ENCODE results near the gene SPATA16.

SPATA16 gene

GRCh38 chr3:172938788-172939187, 202.2 kb downstream of the SPATA16 start:
- no peak overlapping the region for H3K9ac ChIP-seq
- H3K27ac ChIP-seq: no peak overlapping the region
- no peaks in the 10 kb centered on the region for H3K9me3 ChIP-seq (ENCODE audit: control insufficient read depth, low read length)
- no peaks in the 10 kb centered on the region for H3K27me3 ChIP-seq (ENCODE audit: control insufficient read depth, insufficient read depth, low read length)
- no peak overlapping the region for H3K4me2 ChIP-seq (ENCODE audit: low read length)
- no peaks in the 10 kb centered on the region for H3K4me1 ChIP-seq
- no peak overlapping the region for H2AFZ ChIP-seq
- no peak for TF ChIP-seq CTCF (IDR thresholded peaks at IDR 0.05)
- H3K4me3 ChIP-seq (ENCODE audit: low read depth, low read length): no peak overlapping the region
- no peaks in the 10 kb centered on the region for H3K79me2 ChIP-seq
- H3K36me3 ChIP-seq (ENCODE audit: control insufficient read depth, insufficient read depth, low read length): no peaks in the 10 kb centered on the region

GRCh38 chr3:172931746-172932285, 209.2 kb downstream of the SPATA16 start:
- no peak overlapping the region for H3K27ac ChIP-seq
- no peaks in the 10 kb centered on the region for H3K79me2 ChIP-seq
- H3K4me3 ChIP-seq (ENCODE audit: low read depth, low read length): no peak overlapping the region
- no peak overlapping the region for H2AFZ ChIP-seq
- no peaks in the 10 kb centered on the region for H3K36me3 ChIP-seq (ENCODE audit: control insufficient read depth, insufficient read depth, low read length)
- no peak for TF ChIP-seq CTCF (IDR thresholded peaks at IDR 0.05)
- no peak overlapping the region for H3K9ac ChIP-seq
- no peak overlapping the region for H3K4me2 ChIP-seq (ENCODE audit: low read length)
- H3K9me3 ChIP-seq (ENCODE audit: control insufficient read depth, low read length): no peaks in the 10 kb centered on the region
- no peaks in the 10 kb centered on the region for H3K4me1 ChIP-seq
- no peaks in the 10 kb centered on the region for H3K27me3 ChIP-seq (ENCODE audit: control insufficient read depth, insufficient read depth, low read length)

GRCh38 chr3:172929451-172929850, 211.6 kb downstream of the SPATA16 start:
- no peak for TF ChIP-seq CTCF (IDR thresholded peaks at IDR 0.05)
- H3K4me2 ChIP-seq (ENCODE audit: low read length): no peak overlapping the region
- no peak overlapping the region for H3K27ac ChIP-seq
- H3K4me1 ChIP-seq: no peaks in the 10 kb centered on the region
- no peaks in the 10 kb centered on the region for H3K36me3 ChIP-seq (ENCODE audit: control insufficient read depth, insufficient read depth, low read length)
- no peak overlapping the region for H2AFZ ChIP-seq
- H3K79me2 ChIP-seq: no peaks in the 10 kb centered on the region
- no peaks in the 10 kb centered on the region for H3K27me3 ChIP-seq (ENCODE audit: control insufficient read depth, insufficient read depth, low read length)
- no peak overlapping the region for H3K9ac ChIP-seq
- H3K4me3 ChIP-seq (ENCODE audit: low read depth, low read length): no peak overlapping the region
- no peaks in the 10 kb centered on the region for H3K9me3 ChIP-seq (ENCODE audit: control insufficient read depth, low read length)

- no peaks in the 10 kb centered on the region for H3K36me3 ChIP-seq (ENCODE audit: control insufficient read depth, insufficient read depth, low read length)
- H3K4me2 ChIP-seq (ENCODE audit: low read length): no peak overlapping the region
- H3K27ac ChIP-seq: no peak overlapping the region
- no peaks in the 10 kb centered on the region for H3K27me3 ChIP-seq (ENCODE audit: control insufficient read depth, insufficient read depth, low read length)
- no peaks in the 10 kb centered on the region for H3K4me1 ChIP-seq
- no peak overlapping the region for H3K4me3 ChIP-seq (ENCODE audit: low read depth, low read length)
- no peak overlapping the region for H3K9ac ChIP-seq
- H2AFZ ChIP-seq: no peak overlapping the region
- TF ChIP-seq CTCF (IDR thresholded peaks at IDR 0.05): no peak
- no peaks in the 10 kb centered on the region for H3K79me2 ChIP-seq
- no peaks in the 10 kb centered on the region for H3K9me3 ChIP-seq (ENCODE audit: control insufficient read depth, low read length)
Observed at GRCh38 chr3:172924546-172924945, 216.5 kb downstream of the SPATA16 start.

- Histone ChIP-seq H3K27ac (no peak overlapping the region), H3K79me2 (no peaks in the 10 kb centered on the region), H3K36me3 (ENCODE audit: control insufficient read depth, insufficient read depth, low read length) (no peaks in the 10 kb centered on the region), H3K9me3 (ENCODE audit: control insufficient read depth, low read length) (no peaks in the 10 kb centered on the region), H3K4me3 (ENCODE audit: low read depth, low read length) (no peak overlapping the region), H3K9ac (no peak overlapping the region), H3K4me2 (ENCODE audit: low read length) (no peak overlapping the region), H3K4me1 (no peaks in the 10 kb centered on the region), H2AFZ (no peak overlapping the region), H3K27me3 (ENCODE audit: control insufficient read depth, insufficient read depth, low read length) (no peaks in the 10 kb centered on the region)
- no peak for TF ChIP-seq CTCF (IDR thresholded peaks at IDR 0.05)
Observed at GRCh38 chr3:172919297-172919683, 221.7 kb downstream of the SPATA16 start.
